ENCODE results near the gene DSTN. TPM values are rescaled to one million over a fixed set of nuclear protein-coding genes. Genes with fewer than 3 reads are reported as not detected.

Gene DSTN
- total RNA-seq, 2 experiments from 2014 or later = 55.8 to 78.3 TPM

GRCh38 chr20:17612287-17612991 is 42.6 kb downstream of the DSTN start:
- H3K27ac Mint-ChIP-seq = peak overlapping the region; percentile 96
- DNase-seq (peak; percentile 85), ATAC-seq (peak; percentile 77)
- peaks cover 50% of the 10 kb centered on the region for H3K4me1 Mint-ChIP-seq
- peaks cover 11% of the 10 kb centered on the region for H3K36me3 Mint-ChIP-seq
- CTCF ChIA-PET = interaction anchor here (1.0 to 1.6 kb wide), 5 partner anchors 29 to 286 kb away, joined by 4 to 11 read pairs (median 4); partner anchors contain the start of gene DSTN
- no peaks in the 10 kb centered on the region for H3K27me3 Mint-ChIP-seq
- no peaks in the 10 kb centered on the region for H3K9me3 Mint-ChIP-seq (ENCODE audit: low read depth)
- peak overlapping the region; percentile 60 for H3K4me3 Mint-ChIP-seq

GRCh38 chr20:17612992-17613327 is 43.1 kb downstream of the DSTN start:
- Mint-ChIP-seq H3K36me3 (peaks cover 9% of the 10 kb centered on the region), H3K4me1 (peaks cover 48% of the 10 kb centered on the region), H3K27me3 (no peaks in the 10 kb centered on the region), H3K9me3 (ENCODE audit: low read depth) (no peaks in the 10 kb centered on the region), H3K4me3 (no peak overlapping the region), H3K27ac (peak overlapping the region; percentile 96)
- DNase-seq (no peak), ATAC-seq (no peak)
- CTCF ChIA-PET = interaction anchor here (1.0 to 1.6 kb wide), 5 partner anchors 29 to 285 kb away, joined by 4 to 11 read pairs (median 4); partner anchors contain the start of gene DSTN

DNA sequence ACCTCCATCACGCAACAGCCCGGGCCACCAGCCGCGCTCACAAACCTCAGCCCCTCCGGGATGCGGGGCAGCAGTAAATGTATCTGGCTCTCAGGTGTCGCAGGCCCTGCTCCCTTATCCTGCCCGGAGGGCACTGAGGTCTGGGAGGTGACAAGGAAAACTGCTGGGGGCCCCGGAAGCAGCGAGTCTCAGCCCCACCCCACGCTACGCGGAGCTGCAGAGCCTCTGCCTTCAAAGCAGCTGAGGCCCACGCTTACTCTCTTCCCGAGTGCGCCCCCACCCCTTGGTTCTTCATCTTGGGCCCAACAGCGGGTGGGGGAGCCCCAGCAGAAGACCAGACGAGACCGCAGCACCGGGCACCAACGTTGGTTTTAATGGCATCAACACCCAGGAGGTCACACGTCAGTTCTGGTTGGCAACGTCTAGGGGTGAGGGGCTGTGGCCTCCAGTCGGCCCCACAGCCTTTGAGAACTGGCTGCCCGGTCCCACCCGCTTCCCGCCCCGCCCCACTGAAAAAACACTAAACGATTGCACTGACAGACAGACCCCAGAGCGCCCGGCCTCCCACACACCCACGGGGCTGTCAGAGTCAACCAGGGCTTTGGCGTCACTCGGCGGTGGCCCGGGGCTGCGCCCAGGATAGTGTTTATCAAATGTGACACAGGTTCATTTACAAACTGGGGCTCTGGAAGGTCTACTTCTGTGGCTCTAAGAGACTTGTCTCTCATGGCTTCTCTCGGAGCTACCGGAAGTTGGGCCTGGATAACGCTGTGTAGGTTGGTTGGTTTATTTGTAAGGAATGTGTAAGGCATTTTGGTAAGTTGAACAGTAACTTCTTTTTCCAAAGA is 43.7 kb downstream of the DSTN start:
- Mint-ChIP-seq H3K27ac (peak overlapping the region; percentile 96), H3K4me1 (peaks cover 45% of the 10 kb centered on the region), H3K27me3 (no peaks in the 10 kb centered on the region), H3K9me3 (ENCODE audit: low read depth) (no peaks in the 10 kb centered on the region), H3K36me3 (peaks cover 5% of the 10 kb centered on the region), H3K4me3 (no peak overlapping the region)
- DNase-seq (peak; percentile 39), ATAC-seq (no peak)
- CTCF ChIA-PET = interaction anchor here (1.4 to 5.3 kb wide), 5 partner anchors 43 to 109 kb away, joined by 4 to 49 read pairs (median 11); partner anchors contain the start of gene DSTN

DNA sequence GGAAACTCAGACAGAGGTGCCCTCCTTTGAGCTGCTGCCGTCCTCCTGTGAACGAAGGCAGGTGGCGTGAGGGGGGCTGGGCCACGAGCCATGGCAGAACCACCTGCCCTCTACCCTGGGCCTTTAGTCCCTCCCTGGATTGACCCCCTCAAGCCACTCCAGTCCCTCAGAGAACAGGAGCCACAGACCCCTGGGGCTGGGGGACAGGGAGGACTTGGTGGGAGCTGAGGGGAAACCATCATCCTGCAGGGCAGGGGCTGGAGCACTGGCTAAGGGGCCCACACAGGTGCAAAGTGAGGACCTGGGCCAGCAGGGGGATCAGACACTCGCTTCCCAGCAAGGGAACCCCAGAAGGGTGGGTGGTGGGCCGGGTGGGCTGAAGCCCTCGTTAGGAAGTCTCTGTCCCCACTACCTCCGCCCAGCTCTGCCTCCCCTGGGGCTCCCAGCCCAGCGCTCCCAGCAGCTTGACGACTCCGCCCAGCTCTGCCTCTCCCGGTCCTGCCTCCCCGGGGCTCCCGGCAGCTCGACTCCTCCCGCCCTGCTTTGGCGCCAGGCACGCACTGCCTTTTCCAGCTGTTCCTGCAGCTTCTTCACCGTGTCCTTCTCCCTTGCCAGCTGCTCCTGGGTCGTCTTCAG is 44.4 kb downstream of the DSTN start:
- no peaks in the 10 kb centered on the region for H3K9me3 Mint-ChIP-seq (ENCODE audit: low read depth)
- H3K4me1 Mint-ChIP-seq = peaks cover 42% of the 10 kb centered on the region
- peak overlapping the region; percentile 59 for H3K27ac Mint-ChIP-seq
- DNase-seq = peak; percentile 38
- ATAC-seq = no peak
- peaks cover 3% of the 10 kb centered on the region for H3K36me3 Mint-ChIP-seq
- no peak overlapping the region for H3K4me3 Mint-ChIP-seq
- CTCF ChIA-PET = interaction anchor here (4.8 to 5.3 kb wide), 2 partner anchors 78 to 109 kb away, joined by 31 to 49 read pairs; no protein-coding TSS in a partner anchor
- no peaks in the 10 kb centered on the region for H3K27me3 Mint-ChIP-seq

DNA sequence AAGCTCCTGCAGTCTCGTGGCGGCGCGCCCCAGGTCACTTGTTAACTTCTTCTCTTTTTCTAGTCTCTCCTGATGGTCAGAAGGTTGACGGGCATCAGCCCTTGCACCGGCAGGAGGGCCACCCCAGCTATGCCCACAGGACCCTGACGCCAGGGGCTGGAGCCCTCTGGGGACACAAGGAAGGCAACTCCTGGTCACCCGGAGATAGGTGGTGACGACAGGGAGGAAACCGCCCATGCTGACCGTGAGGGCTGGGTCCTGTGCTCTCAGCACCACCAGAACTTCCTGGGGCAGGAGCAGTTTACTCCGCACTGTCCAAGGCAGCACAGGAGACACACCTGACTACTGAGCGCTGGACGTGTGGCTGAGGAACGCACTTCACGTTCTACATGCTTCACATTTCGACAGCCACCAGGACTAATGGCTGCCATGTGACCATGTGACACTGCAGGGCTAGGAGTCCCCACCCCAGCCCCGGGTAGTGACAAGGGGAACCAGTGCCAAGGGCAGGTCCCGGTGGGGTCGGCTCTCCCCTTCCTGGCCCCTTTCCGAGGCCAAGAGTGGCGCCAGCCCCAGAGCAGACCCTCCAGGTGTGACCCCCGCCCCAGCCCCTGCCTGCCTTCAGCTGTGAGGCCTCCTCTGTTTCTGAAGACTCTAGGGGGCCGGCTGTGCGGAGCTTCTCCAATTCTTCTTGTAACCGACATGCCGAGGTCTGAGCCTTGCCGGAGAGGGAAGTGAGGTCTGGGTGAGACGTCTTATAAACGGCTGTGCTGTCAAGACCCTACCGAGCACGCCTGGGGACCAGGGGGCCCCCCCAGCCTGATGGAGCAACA is 45.2 kb downstream of the DSTN start:
- Mint-ChIP-seq H3K4me3 (no peak overlapping the region), H3K4me1 (peaks cover 34% of the 10 kb centered on the region), H3K27ac (no peak overlapping the region), H3K36me3 (peaks cover 1% of the 10 kb centered on the region), H3K9me3 (ENCODE audit: low read depth) (no peaks in the 10 kb centered on the region), H3K27me3 (no peaks in the 10 kb centered on the region)
- CTCF ChIA-PET = interaction anchor here (1.2 to 5.3 kb wide), 3 partner anchors 79 to 110 kb away, joined by 3 to 49 read pairs (median 31); no protein-coding TSS in a partner anchor
- ATAC-seq = no peak
- DNase-seq = no peak

DNA sequence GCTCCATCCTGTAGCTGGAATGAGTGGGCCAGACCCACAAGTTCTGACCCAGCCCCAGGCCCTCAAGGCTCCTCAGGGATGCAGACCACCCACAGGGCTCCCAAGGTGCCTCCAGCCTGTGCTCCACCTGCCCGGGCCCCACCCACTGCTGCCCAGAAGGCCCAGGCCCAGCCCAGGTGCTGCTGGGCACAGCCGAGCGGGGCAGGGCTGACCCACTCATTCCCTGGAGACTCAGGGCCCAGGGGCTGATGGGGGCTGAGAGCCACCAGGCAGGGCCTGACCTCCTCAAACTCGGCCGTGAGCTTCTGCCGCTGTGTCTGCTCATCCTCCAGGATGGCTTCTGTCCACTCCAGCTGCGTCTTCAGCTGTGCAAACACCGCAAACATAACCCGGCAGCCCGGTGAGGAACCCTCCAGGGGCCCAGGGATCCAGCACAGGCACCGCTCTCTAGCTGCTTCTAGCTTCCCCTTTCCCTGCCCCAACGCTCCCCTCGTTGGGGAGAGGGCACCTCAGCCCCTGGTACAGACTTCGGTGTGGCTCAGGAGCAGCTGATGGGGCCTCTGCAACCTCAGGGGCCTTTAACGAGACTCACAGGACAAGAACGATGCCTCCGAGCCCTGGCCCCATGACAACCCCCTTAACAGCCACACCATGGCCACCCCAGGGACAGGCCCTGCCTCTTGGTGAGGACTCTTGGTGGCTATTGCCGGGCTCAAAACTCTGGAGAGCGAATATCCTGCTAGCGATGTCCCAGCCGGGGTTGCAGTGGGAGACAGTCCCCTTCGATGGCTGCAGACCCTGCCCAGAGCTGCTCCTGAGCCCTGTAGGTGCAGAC is 46.0 kb downstream of the DSTN start:
- ATAC-seq (no peak), DNase-seq (peak; percentile 38)
- Mint-ChIP-seq H3K36me3 (peaks cover 4% of the 10 kb centered on the region), H3K27me3 (no peaks in the 10 kb centered on the region), H3K4me3 (no peak overlapping the region), H3K9me3 (ENCODE audit: low read depth) (no peaks in the 10 kb centered on the region), H3K4me1 (peaks cover 26% of the 10 kb centered on the region), H3K27ac (no peak overlapping the region)
- CTCF ChIA-PET = interaction anchor here (0.7 to 5.3 kb wide), 6 partner anchors 45 to 111 kb away, joined by 3 to 49 read pairs (median 10); partner anchors contain the start of gene DSTN

DNA sequence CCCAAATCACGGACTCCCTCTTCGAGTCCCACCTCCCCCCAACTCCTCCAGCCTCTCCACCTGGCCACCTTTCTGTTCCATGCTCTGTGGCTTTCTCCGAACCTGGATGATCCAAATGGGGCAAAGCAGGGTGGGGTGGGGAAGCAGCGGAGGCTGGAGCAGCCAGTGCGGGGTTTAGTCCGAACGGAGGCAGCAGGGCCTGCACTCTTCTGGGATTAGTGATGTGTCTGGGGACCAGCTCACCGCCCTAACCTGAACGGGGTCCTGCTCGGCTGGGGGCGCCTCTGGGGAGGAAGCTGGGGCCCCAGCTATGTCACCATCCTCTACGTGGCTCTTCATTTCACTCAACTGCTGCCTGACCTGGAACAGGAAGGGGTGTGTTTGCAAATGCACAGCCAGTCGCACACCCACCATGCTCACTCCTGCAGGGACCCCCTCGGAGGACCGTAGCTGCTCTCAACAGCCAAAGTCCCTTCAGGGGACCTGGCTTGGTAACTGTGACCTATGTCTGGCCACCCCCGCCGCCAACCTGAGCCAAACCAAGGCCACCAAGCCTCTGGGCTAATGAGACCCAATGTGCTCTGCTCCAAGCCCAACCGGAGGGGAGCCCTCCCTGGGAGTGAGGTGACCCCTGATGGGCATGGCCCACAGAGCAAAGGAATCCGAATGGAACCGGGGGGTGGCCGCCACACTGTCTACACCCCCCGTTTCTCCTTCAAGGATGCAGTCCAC is 46.8 kb downstream of the DSTN start:
- H3K27me3 Mint-ChIP-seq = no peaks in the 10 kb centered on the region
- no peak overlapping the region for H3K4me3 Mint-ChIP-seq
- H3K36me3 Mint-ChIP-seq = peaks cover 4% of the 10 kb centered on the region
- no peaks in the 10 kb centered on the region for H3K9me3 Mint-ChIP-seq (ENCODE audit: low read depth)
- H3K27ac Mint-ChIP-seq = no peak overlapping the region
- ATAC-seq (no peak), DNase-seq (peak; percentile 37)
- CTCF ChIA-PET = interaction anchor here (0.7 to 5.3 kb wide), 10 partner anchors 9 to 282 kb away, joined by 3 to 49 read pairs (median 4); partner anchors contain the start of genes BFSP1 and DSTN
- peaks cover 21% of the 10 kb centered on the region for H3K4me1 Mint-ChIP-seq

GRCh38 chr20:17617212-17617867 is 47.5 kb downstream of the DSTN start:
- CTCF ChIA-PET = interaction anchor here (0.7 to 5.3 kb wide), 11 partner anchors 10 to 281 kb away, joined by 3 to 49 read pairs (median 4); partner anchors contain the start of genes BFSP1 and DSTN
- H3K9me3 Mint-ChIP-seq (ENCODE audit: low read depth) = no peaks in the 10 kb centered on the region
- peaks cover 14% of the 10 kb centered on the region for H3K4me1 Mint-ChIP-seq
- ATAC-seq = peak; percentile 54
- peak; percentile 69 for DNase-seq
- H3K36me3 Mint-ChIP-seq = peaks cover 4% of the 10 kb centered on the region
- no peak overlapping the region for H3K4me3 Mint-ChIP-seq
- H3K27me3 Mint-ChIP-seq = no peaks in the 10 kb centered on the region
- H3K27ac Mint-ChIP-seq = no peak overlapping the region

DNA sequence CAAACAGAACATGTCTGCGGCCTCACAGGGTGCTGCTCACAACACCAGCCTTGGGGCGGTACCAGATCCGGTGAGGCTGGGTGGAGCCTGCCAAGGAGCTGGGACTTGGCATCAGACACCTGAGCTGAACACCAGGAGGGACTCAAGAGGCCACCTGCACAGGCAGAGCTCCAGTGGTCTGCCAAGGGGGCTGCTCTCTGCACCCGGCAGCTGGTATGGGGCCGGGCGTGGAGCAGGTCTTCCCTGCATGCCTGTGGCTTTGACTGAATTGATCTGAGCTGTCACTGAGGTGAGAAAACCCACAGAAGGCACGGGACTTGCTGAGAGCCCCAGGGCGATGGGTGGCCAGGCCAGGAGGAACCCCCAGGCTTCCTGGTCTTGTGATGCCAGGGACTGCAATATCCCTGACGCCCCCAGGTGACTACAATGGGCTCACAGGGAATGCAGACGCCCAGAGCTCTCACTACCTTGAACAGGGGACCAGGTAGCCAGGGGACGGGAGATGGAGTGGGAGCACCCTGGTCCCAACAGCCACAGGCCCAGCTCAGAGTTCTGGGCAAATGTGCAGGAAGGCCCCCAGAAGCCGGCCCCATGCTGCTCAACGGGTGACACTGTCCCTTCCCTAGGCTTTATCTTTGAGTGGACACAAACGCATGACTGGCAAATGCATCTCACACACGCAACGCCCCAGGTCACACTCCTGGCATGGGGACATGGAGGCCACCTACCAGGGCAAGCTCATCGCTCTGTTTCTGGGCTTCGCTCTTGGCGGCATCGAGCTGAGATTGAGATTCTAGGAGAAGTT is 48.2 kb downstream of the DSTN start:
- no peaks in the 10 kb centered on the region for H3K27me3 Mint-ChIP-seq
- H3K9me3 Mint-ChIP-seq (ENCODE audit: low read depth) = no peaks in the 10 kb centered on the region
- H3K36me3 Mint-ChIP-seq = peaks cover 4% of the 10 kb centered on the region
- DNase-seq (peak; percentile 31), ATAC-seq (no peak)
- peak overlapping the region; percentile 28 for H3K27ac Mint-ChIP-seq
- CTCF ChIA-PET = interaction anchor here (0.9 to 5.3 kb wide), 9 partner anchors 11 to 280 kb away, joined by 3 to 49 read pairs (median 5); partner anchors contain the start of genes BFSP1 and DSTN
- peaks cover 7% of the 10 kb centered on the region for H3K4me1 Mint-ChIP-seq
- no peak overlapping the region for H3K4me3 Mint-ChIP-seq

DNA sequence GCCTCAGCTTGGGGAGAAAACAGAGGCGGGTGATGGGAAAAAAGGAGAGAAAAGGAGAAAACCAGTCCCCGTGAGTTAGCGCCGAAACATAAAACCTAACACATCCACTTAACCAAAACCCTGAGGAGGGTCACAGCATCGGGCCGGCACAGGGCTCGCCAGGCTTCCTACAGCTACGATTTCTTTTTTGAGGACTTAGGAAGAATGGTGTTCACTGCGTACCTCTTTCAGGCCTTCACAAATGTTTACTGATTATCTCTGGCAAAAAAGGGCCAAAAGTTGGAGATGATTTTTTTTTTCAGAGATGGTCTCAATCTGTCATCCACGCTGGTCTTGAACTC is 48.8 kb downstream of the DSTN start:
- H3K36me3 Mint-ChIP-seq = peaks cover 4% of the 10 kb centered on the region

More for the DNA sequence above, 48.8 kb downstream of the DSTN start:
- ATAC-seq (no peak), DNase-seq (no peak)
- H3K4me1 Mint-ChIP-seq = peaks cover 6% of the 10 kb centered on the region
- H3K27me3 Mint-ChIP-seq = no peaks in the 10 kb centered on the region
- no peak overlapping the region for H3K27ac Mint-ChIP-seq
- CTCF ChIA-PET = interaction anchor here (1.0 to 5.3 kb wide), 7 partner anchors 11 to 113 kb away, joined by 3 to 49 read pairs (median 6); partner anchors contain the start of genes BFSP1 and DSTN
- no peaks in the 10 kb centered on the region for H3K9me3 Mint-ChIP-seq (ENCODE audit: low read depth)
- no peak overlapping the region for H3K4me3 Mint-ChIP-seq

All from activated CD8-positive, alpha-beta memory T cell treated with anti-CD3 and anti-CD28 coated beads, Interleukin-2, amount 10 ng/mL, durations not matched to agents 7 days and 5 days (primary cell).